Skeletal muscle cell (primary cell): ENCODE results near the gene ARHGEF39.
"Not testable (repeated sequence)": the region's sequence is repeated elsewhere in the genome, so short reads cannot be mapped to it uniquely, and the experiment has no call there.

ENCODE experiments used
- DNase-seq: peaks from one replicate; pipeline ENCODE4 v3.0.0-alpha.2; 2010; ENCODE audit warnings: low read depth
- H3K4me3 ChIP-seq: 2 replicates; pipeline ENCODE4 v1.5.1; 2011; ENCODE audit warnings: low read depth, mild to moderate bottlenecking, control low read depth, low read length, moderate library complexity

ARHGEF39 gene

GRCh38 chr9:35657546-35658136, 7.4 kb downstream of the ARHGEF39 start, which contains the start of gene RMRP:
Gene RMRP (minus strand): TSS chr9:35658019.
- peak; percentile 99 for DNase-seq
- H3K4me3 ChIP-seq, result peak within 1 kb of the TSS; percentile 79

- no peak for DNase-seq
- H3K4me3 ChIP-seq, result peak overlapping the region; percentile 44
These were observed 8.0 kb downstream of the ARHGEF39 start for GRCh38 chr9:35656831-35657545.

- H3K4me3 ChIP-seq, result no peak overlapping the region
- no peak for DNase-seq
These were observed 8.6 kb downstream of the ARHGEF39 start for GRCh38 chr9:35656348-35656747.

GRCh38 chr9:35653611-35654010, 11.4 kb downstream of the ARHGEF39 start:
- DNase-seq, result no peak
- H3K4me3 ChIP-seq, result no peak overlapping the region

GRCh38 chr9:35652829-35653209, 12.2 kb downstream of the ARHGEF39 start:
- DNase-seq, result no peak
- H3K4me3 ChIP-seq, result no peak overlapping the region

GRCh38 chr9:35651956-35652828, 12.8 kb downstream of the ARHGEF39 start:
- DNase-seq, result peak; percentile 64
- H3K4me3 ChIP-seq, result no peak overlapping the region

GRCh38 chr9:35650341-35651158, 14.4 kb downstream of the ARHGEF39 start, which contains the start of gene SIT1:
Gene SIT1 (minus strand): TSS chr9:35650931. CDS start chr9:35650853, 78 bp downstream.
- H3K4me3 ChIP-seq, result no peak within 1 kb of the TSS
- DNase-seq, result no peak

- DNase-seq, result no peak
- H3K4me3 ChIP-seq, result no peak overlapping the region
These were observed 15.3 kb downstream of the ARHGEF39 start for GRCh38 chr9:35649431-35650340.

- no peak for DNase-seq
- peak overlapping the region; percentile 55 for H3K4me3 ChIP-seq
These were observed 18.3 kb downstream of the ARHGEF39 start for GRCh38 chr9:35646533-35647265.

- no peak for DNase-seq
- peak overlapping the region; percentile 55 for H3K4me3 ChIP-seq
These were observed 18.9 kb downstream of the ARHGEF39 start for GRCh38 chr9:35646153-35646532.

- peak overlapping the region; percentile 55 for H3K4me3 ChIP-seq
- not testable (repeated sequence) for DNase-seq
These were observed 19.3 kb downstream of the ARHGEF39 start for GRCh38 chr9:35645736-35646135.

GRCh38 chr9:35643046-35643445, 21.9 kb downstream of the ARHGEF39 start:
- DNase-seq, result no peak
- no peak overlapping the region for H3K4me3 ChIP-seq

- not testable (repeated sequence) for H3K4me3 ChIP-seq, DNase-seq
These were observed 23.5 kb downstream of the ARHGEF39 start for GRCh38 chr9:35641478-35641877.

GRCh38 chr9:35640431-35640830, 24.6 kb downstream of the ARHGEF39 start:
- H3K4me3 ChIP-seq, DNase-seq: not testable (repeated sequence)

GRCh38 chr9:35639631-35640030, 25.4 kb downstream of the ARHGEF39 start:
- no peak overlapping the region for H3K4me3 ChIP-seq
- no peak for DNase-seq

GRCh38 chr9:35639225-35639624, 25.8 kb downstream of the ARHGEF39 start:
- not testable (repeated sequence) for H3K4me3 ChIP-seq, DNase-seq

GRCh38 chr9:35638751-35639150, 26.2 kb downstream of the ARHGEF39 start:
- not testable (repeated sequence) for H3K4me3 ChIP-seq, DNase-seq
